8988T (cell line): Measurements from ENCODE around the gene APPL2.

Experiments
- DNase-seq: peaks from one replicate; pipeline ENCODE4 v3.0.0; 2011

APPL2 gene

DNA sequence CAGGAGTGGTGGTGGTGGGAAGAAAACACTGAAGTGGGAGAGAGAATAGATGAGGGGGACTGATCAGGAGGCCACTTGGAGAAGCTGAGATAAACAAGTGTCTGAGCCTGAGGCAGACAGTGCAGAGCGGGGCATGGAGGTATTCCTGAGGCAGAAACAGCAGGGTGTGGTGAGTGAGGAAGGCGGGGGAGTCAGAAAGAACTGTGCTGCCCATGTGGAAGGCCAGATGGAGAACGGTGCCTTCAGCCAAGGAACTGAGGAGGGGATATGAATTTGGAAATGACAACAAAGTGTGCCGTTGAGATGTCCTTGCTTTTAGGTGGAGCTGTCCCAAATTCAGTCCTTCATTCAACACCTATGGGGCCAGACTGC, 13.7 kb downstream of the APPL2 start:
- DNase-seq, result no peak

DNA sequence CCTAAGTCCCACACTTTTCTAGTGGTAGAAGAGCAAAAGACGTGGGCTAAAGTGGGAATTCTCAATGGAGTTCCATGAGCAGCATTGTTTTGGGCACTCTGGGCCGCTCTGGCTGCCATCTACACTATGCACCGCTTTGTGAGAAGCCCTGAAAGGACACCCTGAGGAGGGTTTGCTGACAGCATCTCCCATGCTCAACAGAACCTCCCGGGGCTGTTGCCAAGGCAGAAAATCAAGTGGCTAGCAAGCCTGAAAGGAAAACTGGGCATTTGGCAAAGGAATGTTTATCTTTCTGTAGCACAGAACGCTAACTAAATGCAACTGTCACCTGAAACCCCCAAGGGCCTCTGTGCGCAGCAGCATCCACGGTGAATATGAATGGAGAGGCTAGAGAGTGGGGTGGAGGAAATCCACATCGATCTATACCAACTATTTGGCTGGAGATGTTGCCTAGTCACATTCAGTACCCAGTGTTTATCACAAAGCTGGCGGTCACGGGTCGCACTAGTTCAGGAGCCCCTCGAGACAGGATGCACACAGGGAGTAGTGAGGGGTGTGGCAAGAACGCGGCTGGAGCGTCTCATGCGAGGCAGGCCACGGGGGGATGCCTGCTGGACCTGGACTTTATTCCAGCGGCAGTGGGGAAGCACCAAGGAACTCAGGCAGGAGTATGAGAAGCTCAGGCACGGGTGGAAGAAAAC, 14.2 kb downstream of the APPL2 start:
- no peak for DNase-seq

DNA sequence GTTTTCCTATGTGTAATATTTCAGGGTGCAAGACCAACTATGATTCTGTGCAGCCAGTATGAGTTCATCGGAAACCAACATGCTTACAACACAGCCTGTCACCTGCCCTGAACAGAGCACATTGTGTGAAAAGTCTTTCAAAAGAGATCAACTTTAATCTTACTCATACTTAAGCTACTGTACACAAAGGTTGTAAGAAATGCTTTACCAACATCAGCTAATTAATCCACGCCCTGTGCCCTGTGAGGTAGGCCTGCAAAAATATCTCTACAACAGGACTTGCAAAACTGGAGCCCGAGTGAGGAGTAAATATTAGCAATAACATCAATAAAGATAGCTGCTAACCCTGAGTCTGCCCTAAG, 15.1 kb downstream of the APPL2 start:
- no peak for DNase-seq

DNA sequence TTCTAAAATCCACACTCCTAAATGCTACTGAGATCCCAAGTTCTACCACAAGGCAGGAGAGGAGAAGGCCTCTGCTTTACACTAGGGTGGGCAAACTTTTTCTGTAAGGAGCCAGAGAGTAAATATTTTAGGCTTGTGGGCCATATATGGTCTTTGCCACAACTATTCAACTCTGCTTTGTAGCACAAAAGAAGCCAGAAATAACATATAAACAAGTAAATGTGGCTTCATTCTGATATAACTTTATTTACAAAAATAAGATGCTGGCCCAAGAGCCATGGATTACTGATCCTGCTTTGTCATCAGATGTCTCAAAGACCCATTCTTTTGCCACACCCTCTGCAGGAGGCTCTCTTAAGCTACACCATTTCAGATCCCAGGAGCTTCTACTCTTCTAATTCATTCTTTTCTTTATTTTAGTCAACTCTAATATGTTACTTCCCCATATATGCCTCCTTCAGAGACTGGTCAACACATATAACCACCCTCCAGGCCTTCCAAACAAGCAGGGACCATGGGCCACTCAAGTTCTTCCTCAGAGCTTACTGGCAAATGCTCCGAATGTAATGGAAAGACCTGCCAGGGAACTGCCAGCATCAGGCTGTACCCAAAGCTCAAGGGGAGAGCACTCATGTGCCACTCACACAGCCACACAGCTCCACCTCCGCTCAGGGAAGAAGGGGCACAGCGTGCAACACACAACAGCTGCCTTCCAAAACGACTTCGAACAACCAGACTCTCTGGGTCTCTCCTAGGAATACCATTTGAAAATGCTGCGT, 15.6 kb downstream of the APPL2 start:
- DNase-seq, result no peak

DNA sequence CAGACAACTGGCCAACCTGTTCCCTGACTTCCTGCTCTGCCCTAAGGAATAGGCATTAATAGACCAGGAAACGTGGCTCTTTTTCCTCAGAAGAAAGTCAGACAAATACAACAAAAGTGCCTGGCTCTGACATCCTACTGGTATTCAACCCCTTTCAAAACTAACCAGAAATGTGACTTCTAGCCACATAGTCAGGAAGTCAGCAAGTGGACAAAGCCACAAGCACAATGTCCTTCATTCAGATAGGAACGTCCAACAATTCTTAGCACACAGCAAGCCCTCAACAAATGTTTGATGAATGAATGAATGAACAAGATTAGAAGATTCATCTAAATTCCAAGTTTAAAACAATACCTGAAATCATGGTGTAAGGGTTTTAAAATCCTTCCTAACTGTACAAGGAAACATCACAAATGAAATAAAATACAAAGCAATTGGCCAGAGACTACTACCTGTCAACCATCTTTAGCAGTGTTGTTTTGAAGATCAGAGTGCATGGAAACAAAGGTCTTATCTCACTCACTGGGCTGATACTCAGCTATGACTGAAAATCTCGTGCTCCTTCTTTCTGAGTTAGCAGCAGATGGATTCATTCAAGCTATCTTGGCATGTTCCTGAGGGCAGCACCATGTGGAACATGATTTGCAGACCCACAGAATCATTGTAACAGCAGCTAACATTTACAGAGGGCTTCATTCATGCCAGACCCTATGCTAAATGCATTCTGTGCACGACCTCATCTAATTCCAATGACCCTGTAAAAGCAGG, 16.5 kb downstream of the APPL2 start:
- DNase-seq, result no peak

DNA sequence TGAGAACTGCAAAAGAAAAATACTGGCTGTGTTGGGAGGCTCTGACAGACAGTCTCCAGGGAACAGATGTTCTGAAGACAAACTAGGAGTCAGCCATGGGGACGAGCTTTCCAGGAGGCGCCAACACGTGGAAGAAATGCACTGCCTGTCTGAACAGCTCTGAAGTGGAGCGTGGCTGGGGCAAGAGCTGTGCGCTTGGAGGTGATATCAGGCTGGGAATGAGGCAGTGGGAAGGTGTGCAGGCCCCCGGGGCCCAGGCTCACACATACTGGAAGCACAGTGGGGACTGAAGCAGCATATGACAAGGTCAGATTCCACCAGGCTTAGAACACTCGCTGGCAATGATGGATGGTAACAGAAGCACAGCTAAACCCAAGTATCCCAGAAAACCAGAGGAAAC, 17.5 kb downstream of the APPL2 start:
- no peak for DNase-seq

DNA sequence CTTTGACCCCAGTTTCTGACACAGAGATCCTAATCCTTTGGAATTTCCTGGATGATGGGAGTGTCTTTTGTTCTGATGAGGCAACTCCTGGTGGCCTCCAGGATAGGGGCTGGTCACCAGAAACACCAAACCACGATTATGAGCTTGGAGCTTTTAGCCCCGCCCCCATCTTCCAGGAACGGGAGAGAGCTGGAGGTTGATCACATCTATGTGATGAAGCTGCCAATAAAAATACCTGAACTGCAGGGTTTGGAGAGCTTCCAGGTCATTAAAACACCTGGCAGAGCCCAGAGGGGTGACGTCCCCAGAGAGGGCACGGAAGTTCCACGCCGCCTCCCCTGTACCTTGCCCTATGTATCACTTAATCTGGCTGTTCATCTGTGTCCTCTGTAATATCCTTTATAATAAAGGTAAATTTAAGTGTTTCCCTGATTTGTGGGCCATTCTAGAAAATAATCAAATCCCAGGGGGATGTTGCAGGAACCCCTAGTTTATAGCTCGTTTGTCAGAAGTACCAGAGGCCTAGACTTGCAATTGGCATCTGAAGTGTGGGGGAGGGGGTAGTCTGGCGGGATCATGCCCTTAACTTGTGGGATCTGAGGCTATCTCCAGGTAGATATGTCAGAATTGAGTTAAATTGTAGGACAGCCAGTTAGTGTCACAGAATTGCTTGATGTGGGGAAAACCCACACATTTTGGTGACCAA, 21.2 kb downstream of the APPL2 start:
- DNase-seq, result no peak

DNA sequence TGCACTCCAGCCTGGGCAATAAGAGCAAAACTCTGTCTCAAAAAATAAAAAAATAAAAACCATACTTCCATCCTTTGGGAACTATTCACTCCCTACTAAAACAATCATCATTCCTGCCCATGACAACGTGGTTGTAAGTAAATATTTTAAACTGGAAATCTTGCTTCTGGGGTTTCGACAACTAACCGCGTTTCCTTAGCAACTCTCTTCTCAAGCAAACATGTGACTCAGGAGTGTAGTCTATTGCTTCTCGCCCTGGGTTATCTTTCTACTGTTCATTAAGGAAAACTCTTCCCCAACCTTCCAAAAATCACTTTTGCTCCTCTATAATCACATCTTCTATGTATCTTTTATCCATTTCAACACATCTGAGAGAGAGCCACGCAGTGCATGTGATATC, 21.8 kb downstream of the APPL2 start:
- DNase-seq, result no peak

DNA sequence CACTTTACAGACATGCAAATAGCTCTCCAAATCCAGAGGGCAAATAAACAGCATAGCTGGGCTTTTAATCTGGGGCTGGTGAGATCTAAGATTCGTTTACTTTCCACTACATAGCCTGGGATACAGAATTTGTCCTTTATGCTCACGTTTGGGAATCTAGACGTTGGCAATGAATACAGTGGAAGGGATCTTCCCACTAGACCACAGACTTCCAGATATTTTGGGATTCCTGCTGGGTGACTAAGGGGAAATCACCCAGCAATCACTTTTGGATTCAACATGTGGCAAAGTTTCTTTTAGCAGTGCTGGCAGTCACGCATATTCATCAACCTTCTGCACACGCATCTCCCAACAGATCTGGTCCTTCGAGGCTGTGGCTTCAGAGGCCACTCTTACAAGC, 23.5 kb downstream of the APPL2 start:
- DNase-seq, result no peak

DNA sequence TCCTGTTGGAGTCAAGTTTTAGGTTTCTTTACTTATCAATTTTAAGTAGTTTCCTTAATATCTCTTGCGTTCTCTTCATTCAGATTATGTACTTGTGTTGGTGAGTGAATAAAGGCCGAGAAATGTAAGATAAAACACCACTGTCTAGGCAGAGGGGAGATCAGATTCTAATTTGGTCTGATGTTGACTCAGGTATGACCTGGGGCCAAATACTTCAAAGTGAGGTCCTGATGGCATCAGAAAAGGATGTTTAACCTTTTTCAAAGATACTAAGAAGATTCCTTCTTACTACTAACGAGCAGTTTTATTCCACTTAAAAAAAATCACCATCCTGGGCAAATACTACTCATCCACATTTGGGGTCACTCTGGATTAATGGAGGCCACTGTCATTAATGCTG, 26.9 kb downstream of the APPL2 start:
- DNase-seq, result no peak

DNA sequence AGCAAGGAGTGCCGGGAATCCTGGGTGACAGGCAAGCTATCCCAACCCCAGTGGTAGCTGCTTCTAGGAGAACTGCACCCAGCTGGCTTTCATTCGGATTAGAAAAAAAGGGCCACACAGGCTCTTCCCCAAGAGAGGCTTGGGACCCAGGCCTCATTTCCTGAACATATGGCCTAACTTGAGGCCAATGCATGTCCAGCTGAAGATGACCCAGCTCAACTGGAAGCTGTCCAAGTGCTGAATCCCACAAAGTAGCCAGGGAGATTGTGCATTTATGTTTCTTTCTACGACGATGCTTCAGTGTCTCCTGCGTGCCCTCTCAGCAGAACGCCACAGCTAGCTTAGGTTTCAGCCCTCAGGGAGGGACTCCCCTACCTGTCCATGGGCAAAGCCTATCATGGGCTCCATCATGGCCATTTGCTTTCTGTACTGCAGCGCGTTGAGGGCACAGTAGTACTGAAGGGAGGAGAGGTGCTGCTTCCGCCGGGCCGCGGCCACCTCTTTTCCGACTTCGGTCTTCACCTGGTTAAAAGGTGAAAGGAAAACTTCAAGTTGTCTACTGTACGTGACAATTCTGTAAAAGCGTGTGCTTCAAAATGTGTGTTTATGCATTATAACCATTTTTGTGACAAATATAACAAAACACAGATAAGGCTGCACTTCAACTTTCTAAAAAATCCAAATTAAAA, 29.1 kb downstream of the APPL2 start:
- no peak for DNase-seq

DNA sequence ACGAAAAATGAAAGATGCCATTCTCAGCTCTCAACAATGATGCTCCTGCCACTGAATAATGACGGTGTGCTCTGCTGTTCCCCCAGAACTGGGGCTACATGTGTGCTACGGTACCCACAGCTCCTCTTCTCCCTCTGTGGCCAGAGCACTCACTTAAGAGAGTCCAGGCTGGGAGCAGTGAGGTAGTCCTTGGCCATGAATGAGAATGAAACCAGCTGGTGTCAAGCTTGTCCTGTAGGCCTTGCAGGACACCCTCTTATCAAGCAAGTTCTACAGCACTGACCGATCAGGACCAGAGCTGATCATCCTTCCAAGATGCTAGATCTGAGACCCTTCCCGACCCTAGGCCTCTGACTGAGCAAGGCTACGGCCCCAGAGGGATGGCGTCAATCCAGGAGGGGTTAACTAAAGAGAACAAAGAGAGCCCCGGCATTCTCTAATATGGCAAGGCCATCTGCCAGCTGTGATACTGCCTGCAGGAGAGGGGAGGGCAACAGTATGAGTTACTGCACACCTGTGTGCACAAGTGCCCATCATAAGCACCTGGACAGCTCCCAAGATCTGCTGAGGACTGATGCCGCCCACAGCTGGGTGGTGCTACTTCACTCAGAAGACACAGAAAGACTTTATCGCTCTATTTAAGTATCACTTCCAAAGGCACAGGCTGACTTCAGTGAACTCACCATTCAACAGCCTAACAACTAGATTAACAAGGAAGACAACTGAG, 30.5 kb downstream of the APPL2 start:
- no peak for DNase-seq

DNA sequence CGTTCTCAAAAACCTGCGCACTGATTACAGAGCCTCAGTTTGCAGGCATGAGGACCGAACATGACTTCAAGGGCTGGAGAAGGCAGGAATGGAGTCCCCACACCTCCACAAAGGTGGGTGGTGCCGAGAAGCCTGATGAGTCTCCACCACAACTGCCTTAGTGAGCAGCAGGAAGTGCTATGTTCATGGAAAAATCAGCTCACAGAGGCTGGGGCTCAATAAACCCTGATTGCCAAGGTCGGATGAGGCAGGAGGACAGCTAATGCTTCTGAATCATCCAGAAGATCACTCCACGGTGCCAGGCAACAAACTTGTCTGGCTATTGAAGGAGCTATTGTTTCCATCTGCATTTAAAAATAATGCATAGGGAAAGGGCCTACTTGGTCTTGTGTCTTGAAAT, 31.1 kb downstream of the APPL2 start:
- no peak for DNase-seq

DNA sequence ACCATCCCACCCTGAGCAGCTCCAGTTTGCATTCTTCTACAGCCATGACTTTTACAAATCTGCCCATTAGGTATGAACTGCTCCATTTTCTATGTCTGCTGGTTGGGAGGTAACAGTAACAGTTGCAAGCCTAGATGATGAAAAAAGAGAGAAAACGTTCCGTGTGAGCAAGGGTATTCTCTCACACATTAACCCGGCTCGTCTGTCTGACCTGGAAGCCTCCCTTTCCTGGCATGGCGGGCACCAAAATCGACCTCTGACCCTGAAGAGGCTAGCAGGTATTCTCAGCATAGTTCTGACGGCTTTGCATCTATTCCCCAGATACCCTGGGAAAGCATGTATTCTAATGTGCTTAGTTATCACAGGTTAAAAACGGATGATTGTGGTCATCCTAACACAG, 31.8 kb downstream of the APPL2 start:
- no peak for DNase-seq

DNA sequence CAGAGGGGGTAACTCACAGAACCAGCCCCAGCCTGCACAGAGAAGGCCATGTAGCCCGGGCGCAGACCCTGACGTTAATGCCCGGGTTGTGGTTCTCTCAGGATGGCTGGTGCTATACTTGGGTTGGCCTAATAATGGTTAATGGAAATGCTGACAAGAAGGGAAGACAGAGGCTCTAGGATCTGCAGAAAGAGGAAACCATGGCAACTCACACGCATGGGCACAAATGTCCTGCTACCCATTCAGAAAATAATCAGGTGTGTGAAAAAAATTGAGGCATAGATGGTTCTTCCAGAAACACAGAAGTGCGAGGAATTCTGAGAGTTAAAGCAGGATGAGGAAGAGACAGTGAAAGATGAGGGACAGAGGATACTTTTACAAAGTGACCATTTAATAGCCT, 33.8 kb downstream of the APPL2 start:
- no peak for DNase-seq

DNA sequence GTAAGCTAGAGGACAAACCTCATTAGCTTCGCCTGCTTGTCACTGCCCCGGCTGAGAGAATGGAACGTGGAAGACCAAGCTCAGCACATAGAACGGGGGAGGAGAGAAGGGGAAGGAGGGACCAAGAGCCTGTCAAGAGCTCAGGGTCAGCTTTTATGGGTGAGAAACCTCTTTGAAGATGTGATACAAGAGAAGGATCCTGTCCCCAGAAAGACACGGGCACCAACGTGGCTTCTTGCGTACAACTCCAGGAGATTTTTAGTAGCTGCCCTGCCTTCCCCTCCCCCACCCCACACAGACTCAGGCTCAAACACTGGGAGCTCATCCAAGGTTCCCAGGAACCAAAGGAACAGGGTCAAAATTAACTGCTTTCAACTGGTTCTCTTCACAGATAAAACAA, 34.7 kb downstream of the APPL2 start:
- DNase-seq, result no peak

DNA sequence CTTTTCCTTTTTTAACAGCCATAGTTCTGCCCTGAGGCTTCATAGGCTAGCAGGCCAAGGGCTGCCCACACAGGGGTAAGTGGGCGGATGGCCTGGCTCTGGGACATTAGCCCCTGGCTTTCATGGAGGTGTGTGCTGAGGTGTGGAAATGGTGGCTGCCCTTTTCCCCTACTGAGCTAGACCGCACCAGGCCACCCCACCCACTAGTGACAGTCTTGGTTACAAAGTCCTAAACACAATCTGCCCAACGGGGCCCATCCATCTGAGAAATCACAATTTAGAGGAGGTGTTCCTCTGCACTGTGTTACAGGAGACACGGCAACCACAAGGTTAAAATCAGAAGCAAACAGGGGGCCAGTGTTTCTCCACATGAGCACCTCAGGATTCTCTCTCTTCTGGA, 35.6 kb downstream of the APPL2 start:
- DNase-seq, result no peak

DNA sequence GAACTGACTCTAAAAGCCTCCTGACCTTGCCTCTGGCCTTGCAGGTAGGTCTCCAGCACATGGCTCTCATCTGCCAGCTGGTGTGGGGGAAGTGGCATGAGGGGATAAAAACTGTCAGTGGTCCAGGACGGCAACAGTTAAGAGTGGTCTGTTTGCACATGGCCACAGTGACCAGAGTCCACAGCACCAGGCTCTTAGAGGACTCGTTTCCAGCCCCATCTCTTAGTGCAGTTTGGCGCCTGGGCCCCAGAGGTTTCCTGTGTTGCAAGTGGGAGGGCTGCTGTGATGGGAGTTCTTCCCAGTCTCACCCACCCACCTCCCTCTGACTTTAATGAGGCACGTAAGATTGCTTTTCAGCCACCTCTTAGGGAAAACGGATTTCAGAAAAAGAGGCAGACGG, 37.0 kb downstream of the APPL2 start:
- no peak for DNase-seq

DNA sequence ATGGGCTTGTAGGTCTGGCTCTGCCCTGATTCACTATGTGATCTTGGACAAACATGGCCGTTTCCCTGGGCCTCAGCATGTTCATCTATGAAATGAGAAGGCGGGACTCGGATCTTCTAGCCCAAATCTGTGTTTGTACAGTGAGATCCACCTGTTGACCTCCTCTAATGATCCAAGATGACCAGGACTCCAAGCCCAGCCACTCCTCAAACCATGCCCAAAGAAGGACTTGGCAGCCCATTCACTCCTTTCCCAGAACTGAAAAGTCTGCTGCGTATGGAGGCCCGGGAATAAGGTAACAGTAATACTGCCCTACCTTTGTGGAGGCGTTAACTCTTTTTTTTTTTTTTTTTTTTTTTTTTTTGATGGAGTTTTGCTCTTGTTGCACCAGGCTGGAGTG, 39.9 kb downstream of the APPL2 start:
- no peak for DNase-seq

DNA sequence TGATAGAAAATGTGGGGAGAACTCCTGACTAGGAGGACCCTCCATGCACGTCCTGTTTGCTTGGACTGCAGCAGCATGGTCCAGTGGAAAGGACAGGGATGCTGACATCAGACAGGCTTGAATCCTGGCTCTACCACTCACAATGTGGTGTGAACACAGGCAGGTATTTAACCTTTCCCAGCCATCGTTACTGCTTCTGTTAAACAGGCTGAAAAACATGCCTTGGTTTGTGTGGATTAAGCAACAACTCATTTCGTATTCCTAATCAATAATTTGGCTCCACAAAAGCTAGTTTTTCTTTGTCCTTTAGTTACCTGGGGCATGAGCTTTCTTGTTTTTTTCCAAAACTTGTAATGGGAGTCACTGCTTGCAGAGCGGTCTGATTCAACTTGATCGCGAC, 41.0 kb downstream of the APPL2 start:
- no peak for DNase-seq

DNA sequence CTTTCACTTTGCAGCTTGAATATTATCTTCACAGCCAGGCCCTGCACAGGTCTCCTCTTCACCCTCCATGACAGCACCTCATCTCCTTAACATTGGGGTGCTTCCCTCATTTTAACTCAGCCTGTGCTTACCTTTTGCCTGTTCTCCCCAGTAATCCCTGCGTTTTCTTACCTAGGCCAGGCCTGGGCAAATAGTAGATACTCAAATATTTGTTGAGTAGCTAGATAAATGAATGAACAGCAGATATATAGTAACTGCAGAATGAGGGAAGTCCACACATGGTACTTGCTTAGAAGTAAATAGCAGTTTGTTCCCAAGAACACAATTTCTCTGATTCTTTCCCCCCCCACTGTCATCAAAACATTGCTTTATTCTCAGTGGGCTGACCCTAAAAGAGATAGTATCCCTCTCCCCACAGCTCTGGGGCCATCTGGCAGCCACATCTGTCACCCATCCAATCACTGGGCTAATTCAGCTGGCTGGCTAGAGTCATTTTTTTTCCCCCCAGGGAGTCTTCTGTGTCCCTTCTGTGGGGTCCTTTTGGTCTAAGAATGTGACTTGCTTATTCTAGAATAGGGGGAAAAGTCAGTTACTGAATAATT, 43.2 kb downstream of the APPL2 start:
- no peak for DNase-seq

DNA sequence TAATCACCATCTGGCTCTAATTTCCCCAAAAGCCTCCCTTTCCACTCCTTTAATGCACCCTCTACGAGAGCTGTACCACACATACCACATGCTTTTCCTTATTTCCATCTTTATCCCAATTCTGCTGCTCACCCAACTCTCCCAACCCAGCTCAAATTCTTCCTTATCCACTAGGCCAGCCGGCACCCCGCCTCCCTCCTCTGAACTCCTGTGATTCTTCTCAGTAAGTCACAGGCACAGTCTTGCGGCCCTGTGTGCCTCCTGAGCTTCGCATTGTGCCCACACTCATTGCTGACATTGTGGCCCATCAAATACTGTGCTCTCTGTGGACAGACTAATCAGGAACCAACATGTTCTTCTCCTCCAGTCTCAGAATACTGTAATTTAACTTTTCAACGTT, 45.4 kb downstream of the APPL2 start:
- DNase-seq, result no peak
